Omental fat pad (tissue), 4 donors: ENCODE results near the gene UTP11. TPM values are rescaled to one million over a fixed set of nuclear protein-coding genes. Genes with fewer than 3 reads are reported as not detected.

Experiments
- ATAC-seq: fragments of 150-250 bp; one replicate; pipeline ENCODE4 v1.9.1; 2016; ENCODE audit warnings: mild to moderate bottlenecking, moderate library complexity; ENCODE audit not compliant: low FRiP score
- DNase-seq: peaks from one replicate; pipeline ENCODE4 v3.0.0-alpha.2; 2019; ENCODE audit warnings: low spot score
- total RNA-seq, 4 donors: library from RNA; depleted of rRNA; stranded (reverse); fragments of >200 nt; gene quantifications; one replicate each; pipeline ENCODE4 v1.1.0, GENCODE V29; 2016
- TF ChIP-seq, protein P1 (sequence below), 3 donors: fragments of 450-650 bp; IDR thresholded peaks; one replicate each; pipeline ENCODE4 v1.5.1; 2016 to 2017; ENCODE audit warnings: antibody characterized with exemption in 3 of 3, mild to moderate bottlenecking in 3 of 3, moderate library complexity in 2 of 3

The UTP11 gene
- total RNA-seq, 4 donors from 2014 or later, result 25.1 to 55.2 (median 30.4) TPM

DNA sequence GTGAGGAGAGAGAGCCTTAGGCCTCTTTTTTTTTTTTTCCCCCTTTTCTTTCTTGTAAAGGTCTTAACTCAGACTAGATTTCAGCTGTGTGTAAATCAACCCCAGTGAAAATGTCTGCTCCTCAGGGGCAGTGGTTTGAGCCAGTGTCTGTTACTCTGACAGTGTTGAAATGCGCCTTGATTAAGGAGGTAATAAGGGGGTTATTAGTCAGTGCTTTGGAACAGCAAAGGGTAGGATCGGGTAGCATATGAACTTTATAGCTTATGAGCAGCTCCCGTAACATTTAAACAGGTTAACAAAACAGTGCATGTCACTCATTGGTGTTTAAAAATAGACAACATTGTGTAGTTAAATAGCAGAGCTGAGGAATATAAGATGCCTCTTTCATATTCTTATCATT, 10.3 kb downstream of the UTP11 start:
- no peak for ATAC-seq
- DNase-seq, result no peak
- TF ChIP-seq, protein P1, sequence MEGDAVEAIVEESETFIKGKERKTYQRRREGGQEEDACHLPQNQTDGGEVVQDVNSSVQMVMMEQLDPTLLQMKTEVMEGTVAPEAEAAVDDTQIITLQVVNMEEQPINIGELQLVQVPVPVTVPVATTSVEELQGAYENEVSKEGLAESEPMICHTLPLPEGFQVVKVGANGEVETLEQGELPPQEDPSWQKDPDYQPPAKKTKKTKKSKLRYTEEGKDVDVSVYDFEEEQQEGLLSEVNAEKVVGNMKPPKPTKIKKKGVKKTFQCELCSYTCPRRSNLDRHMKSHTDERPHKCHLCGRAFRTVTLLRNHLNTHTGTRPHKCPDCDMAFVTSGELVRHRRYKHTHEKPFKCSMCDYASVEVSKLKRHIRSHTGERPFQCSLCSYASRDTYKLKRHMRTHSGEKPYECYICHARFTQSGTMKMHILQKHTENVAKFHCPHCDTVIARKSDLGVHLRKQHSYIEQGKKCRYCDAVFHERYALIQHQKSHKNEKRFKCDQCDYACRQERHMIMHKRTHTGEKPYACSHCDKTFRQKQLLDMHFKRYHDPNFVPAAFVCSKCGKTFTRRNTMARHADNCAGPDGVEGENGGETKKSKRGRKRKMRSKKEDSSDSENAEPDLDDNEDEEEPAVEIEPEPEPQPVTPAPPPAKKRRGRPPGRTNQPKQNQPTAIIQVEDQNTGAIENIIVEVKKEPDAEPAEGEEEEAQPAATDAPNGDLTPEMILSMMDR (IDR thresholded peaks at IDR 0.05), result no peak

DNA sequence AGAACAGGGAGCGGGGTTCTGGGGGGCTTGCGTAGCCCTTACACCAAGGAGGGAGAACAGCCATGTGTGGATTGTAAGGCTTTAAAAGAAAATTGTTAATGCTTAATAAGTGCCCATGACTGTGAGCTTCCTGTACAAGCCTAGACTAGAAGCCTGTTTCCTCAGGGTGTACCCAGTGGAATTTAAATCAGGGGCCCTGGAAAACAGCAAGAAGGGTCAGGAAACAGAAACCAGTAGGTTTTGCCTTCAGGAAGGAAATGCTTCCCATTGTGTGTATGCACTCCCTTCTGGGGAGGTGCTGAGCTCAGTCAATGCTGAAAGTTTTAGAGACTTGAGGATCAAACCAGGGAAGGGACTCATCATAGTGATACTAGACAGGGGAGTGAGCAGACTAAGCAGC, 12.7 kb downstream of the UTP11 start:
- TF ChIP-seq, protein P1 (IDR thresholded peaks at IDR 0.05), result no peak
- ATAC-seq, result no peak
- no peak for DNase-seq

DNA sequence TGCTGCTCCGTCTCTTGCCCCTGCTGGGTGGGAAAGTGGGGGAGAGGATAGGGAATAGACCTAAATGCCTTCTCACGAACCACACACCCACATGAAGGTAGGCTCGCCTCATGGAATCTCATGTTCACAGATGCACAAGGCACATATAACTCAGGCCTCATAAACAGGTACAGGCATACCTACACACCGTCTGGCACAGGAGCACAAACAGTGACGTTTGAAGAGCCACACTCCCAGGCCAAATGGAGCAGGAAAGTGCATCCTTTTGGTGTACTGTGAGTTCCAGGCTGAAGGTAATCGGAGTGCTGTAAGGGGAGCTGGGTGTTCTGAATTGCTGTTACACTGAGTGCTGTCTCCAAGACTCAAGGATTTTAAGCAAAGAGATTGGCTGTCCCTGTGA, 13.1 kb downstream of the UTP11 start:
- TF ChIP-seq, protein P1 (IDR thresholded peaks at IDR 0.05), result no peak
- ATAC-seq (no peak), DNase-seq (no peak)

DNA sequence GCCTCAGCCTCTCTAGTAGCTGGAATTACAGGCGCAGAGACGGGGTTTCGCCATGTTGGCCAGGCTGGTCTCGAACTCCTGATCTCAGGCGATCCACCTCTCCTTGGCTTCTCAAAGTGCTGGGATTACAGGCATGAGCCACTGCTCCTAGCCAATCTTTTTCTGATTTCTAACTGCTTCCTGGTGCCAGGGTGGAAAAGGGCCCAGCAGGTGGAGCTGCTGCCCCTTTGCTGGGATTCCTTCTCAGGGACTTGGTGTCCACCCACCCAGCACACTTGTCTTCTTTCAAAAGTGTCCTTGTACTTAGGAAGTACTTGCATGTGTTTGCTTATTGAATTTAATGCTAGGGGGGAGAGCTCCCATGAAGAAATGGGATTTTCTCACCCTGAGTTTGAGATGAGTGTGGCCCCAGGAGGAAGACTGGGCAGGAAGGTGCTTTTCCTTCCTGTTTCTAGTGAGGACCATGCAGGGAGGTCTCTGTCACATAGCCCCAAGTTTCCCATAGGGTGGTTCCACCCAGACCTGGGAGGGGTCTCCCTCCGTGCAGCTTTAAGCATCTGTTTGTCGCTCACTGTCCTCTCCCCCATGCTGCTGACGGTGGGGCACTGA, 14.2 kb downstream of the UTP11 start:
- TF ChIP-seq, protein P1 (IDR thresholded peaks at IDR 0.05), result no peak
- no peak for ATAC-seq
- no peak for DNase-seq

DNA sequence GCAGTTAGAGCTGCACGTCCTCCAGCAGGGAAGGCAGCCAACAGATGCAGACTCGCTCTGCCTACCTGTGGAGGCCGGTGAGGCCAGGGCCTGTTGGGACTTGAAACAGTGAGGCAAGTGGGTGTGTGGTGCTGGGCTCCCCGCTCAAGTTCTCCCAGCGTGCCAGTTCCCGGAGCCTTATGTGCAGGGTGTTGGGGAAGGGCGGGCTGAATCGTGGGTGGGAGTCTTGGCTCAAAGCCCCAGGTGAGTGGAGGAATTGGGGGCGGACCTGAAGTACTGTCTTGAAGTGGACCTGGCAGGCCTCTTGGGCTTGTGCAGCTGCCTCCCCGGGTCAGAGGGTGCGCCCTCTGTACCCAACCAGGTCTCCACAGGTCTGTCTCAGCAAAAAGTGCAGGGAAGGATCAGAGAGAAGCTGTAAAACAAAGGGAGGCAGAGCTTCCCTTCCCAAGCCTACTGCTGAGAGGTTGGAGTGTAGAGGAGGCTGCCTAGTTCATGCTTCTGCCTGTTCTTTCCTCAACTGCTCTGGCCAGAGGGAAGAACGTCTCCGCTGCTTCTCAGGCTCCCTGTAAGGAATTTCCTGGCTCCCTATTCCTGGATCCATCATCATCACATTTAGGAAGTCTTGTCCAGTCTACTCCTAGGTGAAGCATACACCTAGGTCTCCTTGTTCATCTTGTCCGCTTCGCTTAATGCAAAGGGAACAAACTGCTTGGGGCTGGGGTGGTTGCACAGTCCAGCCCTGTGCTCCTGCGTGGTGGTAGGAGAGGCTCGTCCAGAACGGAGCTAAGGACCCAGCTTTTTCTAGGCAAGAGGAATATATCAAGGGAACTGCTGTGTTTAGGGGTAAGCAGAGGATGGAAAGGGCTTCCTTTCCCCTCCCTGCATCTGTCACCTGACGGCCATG, 14.9 kb downstream of the UTP11 start:
- TF ChIP-seq, protein P1 (IDR thresholded peaks at IDR 0.05), result no peak
- ATAC-seq, result no peak
- no peak for DNase-seq

DNA sequence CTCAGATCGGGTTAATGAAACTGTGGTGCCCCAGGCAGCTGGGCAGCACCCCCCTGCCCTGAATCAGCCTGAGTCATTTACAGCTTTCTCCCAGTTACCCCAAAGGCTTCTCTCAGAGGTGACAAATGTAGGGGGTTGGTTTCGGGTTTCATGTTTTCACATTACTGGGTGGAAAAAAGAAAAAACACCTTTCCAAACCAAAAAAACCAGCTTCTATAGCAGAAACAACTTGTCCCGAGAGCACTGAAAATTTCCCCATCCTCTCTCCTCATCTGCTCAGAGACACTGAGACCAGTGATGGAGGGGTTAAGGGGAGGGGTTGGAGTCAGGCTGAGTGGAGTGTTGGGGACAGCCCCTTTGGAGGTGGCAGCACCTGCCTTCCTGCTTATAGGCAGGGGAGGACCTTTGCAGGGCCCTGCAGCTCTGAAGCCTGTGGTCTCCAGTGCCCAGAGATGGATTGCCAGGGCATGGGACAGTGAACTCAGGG, 15.6 kb downstream of the UTP11 start:
- ATAC-seq, result no peak
- TF ChIP-seq, protein P1 (IDR thresholded peaks at IDR 0.05), result no peak
- DNase-seq, result no peak
